ENCODE data around the gene GNAZ.

The GNAZ gene

GRCh38 chr22:23084453-23085350, 14.4 kb downstream of the GNAZ start:
- Histone ChIP-seq H3K4me2 (ENCODE audit: low read depth, low read length, poor library complexity, severe bottlenecking) (no peak overlapping the region), H3K36me3 (ENCODE audit: low read length) (no peaks in the 10 kb centered on the region), H3K4me3 (ENCODE audit: insufficient read depth, low read length, poor library complexity, severe bottlenecking) (no peak overlapping the region), H3K9ac (ENCODE audit: low read length) (no peak overlapping the region), H3K9me3 (ENCODE audit: insufficient read depth, low read length) (no peaks in the 10 kb centered on the region), H3K79me2 (ENCODE audit: insufficient read depth, low read length) (no peaks in the 10 kb centered on the region), H4K20me1 (ENCODE audit: low read depth, low read length) (no peaks in the 10 kb centered on the region), H3K27me3 (ENCODE audit: low read length) (no peaks in the 10 kb centered on the region), H3K27ac (ENCODE audit: low read depth, low read length) (no peak overlapping the region), H2AFZ (ENCODE audit: low read depth, low read length, severe bottlenecking) (no peak overlapping the region), H3K9me2 (replicated peaks; ENCODE audit: insufficient read depth, low read length) (no peaks in the 10 kb centered on the region), H3F3A (ENCODE audit: insufficient read depth) (no peaks in the 10 kb centered on the region)
- TF ChIP-seq CTCF (IDR thresholded peaks at IDR 0.05; ENCODE audit: insufficient read depth, low read length, poor library complexity, severe bottlenecking) (no peak), EZH2phosphoT487 (conservative IDR thresholded peaks at IDR 0.05; ENCODE audit: low read length) (no peak)

GRCh38 chr22:23085351-23085671, 15.0 kb downstream of the GNAZ start:
- Histone ChIP-seq H3K27ac (ENCODE audit: low read depth, low read length) (no peak overlapping the region), H3F3A (ENCODE audit: insufficient read depth) (no peaks in the 10 kb centered on the region), H3K4me3 (ENCODE audit: insufficient read depth, low read length, poor library complexity, severe bottlenecking) (no peak overlapping the region), H3K4me2 (ENCODE audit: low read depth, low read length, poor library complexity, severe bottlenecking) (no peak overlapping the region), H3K9me3 (ENCODE audit: insufficient read depth, low read length) (no peaks in the 10 kb centered on the region), H4K20me1 (ENCODE audit: low read depth, low read length) (no peaks in the 10 kb centered on the region), H3K9me2 (replicated peaks; ENCODE audit: insufficient read depth, low read length) (no peaks in the 10 kb centered on the region), H3K36me3 (ENCODE audit: low read length) (no peaks in the 10 kb centered on the region), H3K79me2 (ENCODE audit: insufficient read depth, low read length) (no peaks in the 10 kb centered on the region), H2AFZ (ENCODE audit: low read depth, low read length, severe bottlenecking) (no peak overlapping the region), H3K27me3 (ENCODE audit: low read length) (no peaks in the 10 kb centered on the region), H3K9ac (ENCODE audit: low read length) (no peak overlapping the region)
- TF ChIP-seq EZH2phosphoT487 (conservative IDR thresholded peaks at IDR 0.05; ENCODE audit: low read length) = no peak
- TF ChIP-seq CTCF (IDR thresholded peaks at IDR 0.05; ENCODE audit: insufficient read depth, low read length, poor library complexity, severe bottlenecking) = no peak

GRCh38 chr22:23085785-23086184, 15.5 kb downstream of the GNAZ start:
- TF ChIP-seq CTCF (IDR thresholded peaks at IDR 0.05; ENCODE audit: insufficient read depth, low read length, poor library complexity, severe bottlenecking) (no peak), EZH2phosphoT487 (conservative IDR thresholded peaks at IDR 0.05; ENCODE audit: low read length) (no peak)
- no peak overlapping the region for H3K27ac ChIP-seq (ENCODE audit: low read depth, low read length)

More at GRCh38 chr22:23085785-23086184, 15.5 kb downstream of the GNAZ start:
- Histone ChIP-seq H3K36me3 (ENCODE audit: low read length) (no peaks in the 10 kb centered on the region), H3K9me3 (ENCODE audit: insufficient read depth, low read length) (no peaks in the 10 kb centered on the region), H3F3A (ENCODE audit: insufficient read depth) (no peaks in the 10 kb centered on the region), H2AFZ (ENCODE audit: low read depth, low read length, severe bottlenecking) (no peak overlapping the region), H4K20me1 (ENCODE audit: low read depth, low read length) (no peaks in the 10 kb centered on the region), H3K4me3 (ENCODE audit: insufficient read depth, low read length, poor library complexity, severe bottlenecking) (no peak overlapping the region), H3K9me2 (replicated peaks; ENCODE audit: insufficient read depth, low read length) (no peaks in the 10 kb centered on the region), H3K4me2 (ENCODE audit: low read depth, low read length, poor library complexity, severe bottlenecking) (no peak overlapping the region), H3K9ac (ENCODE audit: low read length) (no peak overlapping the region), H3K27me3 (ENCODE audit: low read length) (no peaks in the 10 kb centered on the region), H3K79me2 (ENCODE audit: insufficient read depth, low read length) (no peaks in the 10 kb centered on the region)

Measured in SU-DHL-6 (cell line).